SK-N-MC (cell line): ENCODE results near the gene STPG3.

Source experiments
- DNase-seq: peaks from one replicate; pipeline ENCODE4 v3.0.0-alpha.2; 2011; ENCODE audit warnings: low read depth, low spot score
- H3K27ac ChIP-seq: fragments of 200-600 bp; sonication (generic); 2 replicates; pipeline ENCODE4 v1.5.1; 2016; ENCODE audit warnings: mixed run types
- H3K36me3 ChIP-seq: fragments of 200-600 bp; sonication (generic); 2 replicates; pipeline ENCODE4 v1.6.1; 2017; ENCODE audit warnings: antibody characterized with exemption, low read length, mixed read lengths; ENCODE audit not compliant: insufficient read depth
- H3K4me3 ChIP-seq: fragments of 200-600 bp; sonication (generic); 2 replicates; pipeline ENCODE4 v1.5.1; 2016
- H3K9ac ChIP-seq: fragments of 200-600 bp; sonication (generic); 2 replicates; pipeline ENCODE4 v1.8.0; 2017; ENCODE audit warnings: mixed run types, mixed read lengths; ENCODE audit not compliant: insufficient read length
- H3K9me3 ChIP-seq: fragments of 200-600 bp; sonication (generic); 2 replicates; pipeline ENCODE4 v1.6.1; 2017; ENCODE audit warnings: low read depth, mild to moderate bottlenecking, antibody characterized with exemption, low read length, moderate library complexity, mixed read lengths
- EZH2 ChIP-seq: fragments of 200-600 bp; sonication (generic); IDR thresholded peaks from one replicate; pipeline ENCODE4 v1.6.1; 2017; ENCODE audit warnings: antibody characterized with exemption
- FOXP2 ChIP-seq: optimal IDR thresholded peaks from 2 replicates; pipeline ENCODE3; 2011; ENCODE audit warnings: mild to moderate bottlenecking, moderate library complexity; ENCODE audit not compliant: insufficient read depth; ENCODE audit errors: extremely low read length, control extremely low read depth
- POLR2AphosphoS5 ChIP-seq: IDR thresholded peaks from 2 replicates; pipeline ENCODE4 v1.6.1; 2012; ENCODE audit warnings: mild to moderate bottlenecking, low read depth, low read length, borderline replicate concordance

The STPG3 gene

DNA sequence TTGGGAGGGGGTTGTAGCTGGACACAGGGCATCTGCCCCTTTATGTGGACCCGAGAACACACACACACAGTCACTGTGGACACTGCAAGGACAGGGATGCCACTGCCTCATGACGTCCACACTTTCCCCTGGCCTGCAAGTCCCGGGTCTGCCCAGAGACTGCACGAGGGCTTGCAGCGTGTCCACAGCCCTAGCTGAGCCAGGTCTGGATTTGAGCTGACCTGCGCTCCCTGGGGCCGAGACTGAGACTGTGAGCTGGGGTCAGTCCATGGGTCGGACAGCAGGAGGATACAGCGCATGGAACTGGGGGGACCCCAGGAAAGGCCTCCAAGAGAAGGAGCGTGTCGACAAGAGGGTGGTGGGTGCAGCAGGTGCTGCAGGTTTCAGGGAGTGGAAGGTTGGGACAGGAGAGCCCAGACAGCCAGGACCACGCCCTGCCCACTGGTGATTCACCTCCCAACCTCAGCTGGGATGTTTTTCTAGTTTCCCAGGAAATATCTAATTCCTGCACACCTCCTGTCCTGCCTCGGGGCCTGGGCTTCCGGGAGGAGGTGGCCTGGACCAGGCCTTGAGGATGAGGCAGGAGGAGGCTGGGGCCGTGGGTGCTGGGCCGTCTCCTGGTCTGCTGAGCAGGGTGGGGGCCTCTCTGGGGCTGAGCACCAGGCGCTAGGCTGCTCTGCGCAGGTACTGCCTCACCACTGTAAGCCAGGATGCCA, 24.6 kb upstream of the STPG3 start:
- TF ChIP-seq FOXP2 (no peak), EZH2 (no peak), POLR2AphosphoS5 (no peak)
- Histone ChIP-seq H3K27ac (no peak overlapping the region), H3K9me3 (no peaks in the 10 kb centered on the region), H3K9ac (no peak overlapping the region), H3K36me3 (no peaks in the 10 kb centered on the region), H3K4me3 (no peak overlapping the region)
- DNase-seq: no peak

DNA sequence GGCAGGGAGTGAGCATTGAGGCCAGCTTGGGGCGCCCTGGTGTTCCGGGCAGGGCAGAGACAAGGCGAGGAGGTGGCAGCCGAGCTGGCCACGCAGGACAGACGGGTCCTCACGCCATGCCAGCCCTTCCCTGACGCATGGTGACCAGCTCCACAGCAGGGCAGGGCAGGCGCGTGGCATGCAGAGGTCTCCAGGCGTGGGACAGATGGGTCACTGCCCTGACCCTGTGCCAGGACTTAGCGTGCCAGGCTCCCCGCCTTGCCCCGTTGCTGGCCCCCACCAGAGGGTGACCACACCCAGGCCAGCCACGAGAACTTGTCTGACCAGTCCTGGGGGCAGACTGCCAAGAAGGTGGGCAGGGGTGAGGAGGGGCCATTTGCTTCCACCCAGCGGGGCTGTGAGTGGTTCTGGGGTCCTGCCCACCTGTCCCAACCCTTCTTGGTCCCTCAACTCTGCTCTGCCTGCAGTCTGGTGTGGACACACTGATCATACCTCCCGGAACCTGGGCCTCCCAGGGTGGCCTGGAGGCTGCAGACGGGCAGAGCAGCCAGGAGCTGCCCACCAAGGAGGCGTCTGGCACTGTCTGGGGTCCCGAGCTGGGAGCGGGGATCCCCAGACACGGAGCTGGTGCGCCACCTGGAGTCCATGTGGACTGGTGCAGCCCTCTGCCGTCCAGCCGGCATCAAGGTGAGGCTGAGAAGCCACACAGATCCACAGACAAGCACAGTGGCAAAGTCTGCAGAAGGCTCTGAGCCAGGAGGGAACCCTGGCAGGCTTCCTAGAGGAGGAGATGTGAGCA, 23.8 kb upstream of the STPG3 start, which contains the start of gene RNF224:
TSS of gene RNF224 (plus strand) at position 449 of the 799 bp plus-strand sequence. CDS start 834 bp downstream, outside the sequence.
- Histone ChIP-seq H3K4me3 (no peak within 1 kb of the TSS), H3K36me3 (no peaks in the 10 kb centered on the region), H3K9me3 (no peaks in the 10 kb centered on the region), H3K9ac (no peak within 1 kb of the TSS), H3K27ac (no peak within 1 kb of the TSS)
- DNase-seq: no peak
- no peak for TF ChIP-seq FOXP2
- no peak for TF ChIP-seq EZH2
- no peak for TF ChIP-seq POLR2AphosphoS5

DNA sequence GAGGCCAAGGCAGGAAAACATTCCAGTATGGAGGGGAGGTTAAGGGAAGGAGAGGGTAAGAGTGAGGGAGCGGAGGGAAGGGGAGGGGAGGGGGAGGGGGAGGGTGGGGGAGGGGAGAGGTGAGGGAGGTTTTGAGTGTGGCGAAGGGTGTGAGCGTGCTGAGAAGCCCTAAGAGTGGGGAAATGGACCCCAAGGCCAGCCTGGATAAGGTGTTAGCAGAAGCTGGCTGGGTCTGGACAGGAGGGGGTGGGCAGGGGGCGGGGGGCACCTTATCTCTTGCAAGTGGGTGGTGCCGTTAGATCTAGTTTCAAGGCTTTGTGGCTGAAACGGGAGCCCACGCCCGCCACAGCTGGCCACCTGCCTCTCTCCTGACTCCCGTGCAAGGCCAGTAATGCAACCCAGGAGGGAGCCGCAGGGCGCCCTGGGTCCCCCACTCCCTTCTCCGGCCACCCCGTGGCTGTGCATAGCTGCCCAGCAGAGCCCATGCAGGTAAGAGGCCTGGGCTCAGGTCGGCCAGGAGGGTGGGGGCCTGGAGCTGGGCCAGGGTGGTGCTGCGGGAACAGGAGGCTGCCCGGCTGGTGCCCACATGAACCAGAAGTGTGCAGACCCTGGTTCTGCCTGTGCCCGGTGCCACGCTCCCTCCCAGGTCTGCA, 23.1 kb upstream of the STPG3 start:
- Histone ChIP-seq H3K9me3 (no peaks in the 10 kb centered on the region), H3K27ac (no peak overlapping the region), H3K4me3 (no peak overlapping the region), H3K9ac (no peak overlapping the region), H3K36me3 (no peaks in the 10 kb centered on the region)
- TF ChIP-seq POLR2AphosphoS5 (no peak), EZH2 (no peak), FOXP2 (no peak)
- DNase-seq: no peak

DNA sequence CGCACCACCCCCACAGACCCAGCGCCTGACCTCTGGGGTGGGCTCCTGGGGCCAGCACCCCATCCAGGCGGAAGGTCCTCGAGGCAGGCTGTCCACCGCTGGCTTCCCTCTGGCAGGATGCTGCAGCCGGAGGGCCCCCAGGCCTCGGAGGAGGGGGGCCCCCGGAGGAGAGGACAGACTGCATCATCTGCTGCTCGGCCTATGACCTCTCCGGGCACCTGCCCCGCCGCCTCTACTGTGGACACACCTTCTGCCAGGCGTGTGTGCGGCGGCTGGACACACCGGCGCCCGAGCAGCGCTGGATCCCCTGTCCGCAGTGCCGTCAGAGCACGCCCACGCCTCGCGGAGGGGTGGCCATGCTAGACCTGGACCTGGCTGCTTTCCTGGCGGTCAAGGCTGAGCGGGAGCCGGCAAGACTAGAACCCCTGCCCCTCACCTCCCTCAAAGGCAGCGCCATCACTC, 22.5 kb upstream of the STPG3 start:
- Histone ChIP-seq H3K9ac (no peak overlapping the region), H3K36me3 (no peaks in the 10 kb centered on the region), H3K9me3 (no peaks in the 10 kb centered on the region), H3K27ac (no peak overlapping the region), H3K4me3 (no peak overlapping the region)
- TF ChIP-seq POLR2AphosphoS5 (no peak), FOXP2 (no peak), EZH2 (no peak)
- no peak for DNase-seq

DNA sequence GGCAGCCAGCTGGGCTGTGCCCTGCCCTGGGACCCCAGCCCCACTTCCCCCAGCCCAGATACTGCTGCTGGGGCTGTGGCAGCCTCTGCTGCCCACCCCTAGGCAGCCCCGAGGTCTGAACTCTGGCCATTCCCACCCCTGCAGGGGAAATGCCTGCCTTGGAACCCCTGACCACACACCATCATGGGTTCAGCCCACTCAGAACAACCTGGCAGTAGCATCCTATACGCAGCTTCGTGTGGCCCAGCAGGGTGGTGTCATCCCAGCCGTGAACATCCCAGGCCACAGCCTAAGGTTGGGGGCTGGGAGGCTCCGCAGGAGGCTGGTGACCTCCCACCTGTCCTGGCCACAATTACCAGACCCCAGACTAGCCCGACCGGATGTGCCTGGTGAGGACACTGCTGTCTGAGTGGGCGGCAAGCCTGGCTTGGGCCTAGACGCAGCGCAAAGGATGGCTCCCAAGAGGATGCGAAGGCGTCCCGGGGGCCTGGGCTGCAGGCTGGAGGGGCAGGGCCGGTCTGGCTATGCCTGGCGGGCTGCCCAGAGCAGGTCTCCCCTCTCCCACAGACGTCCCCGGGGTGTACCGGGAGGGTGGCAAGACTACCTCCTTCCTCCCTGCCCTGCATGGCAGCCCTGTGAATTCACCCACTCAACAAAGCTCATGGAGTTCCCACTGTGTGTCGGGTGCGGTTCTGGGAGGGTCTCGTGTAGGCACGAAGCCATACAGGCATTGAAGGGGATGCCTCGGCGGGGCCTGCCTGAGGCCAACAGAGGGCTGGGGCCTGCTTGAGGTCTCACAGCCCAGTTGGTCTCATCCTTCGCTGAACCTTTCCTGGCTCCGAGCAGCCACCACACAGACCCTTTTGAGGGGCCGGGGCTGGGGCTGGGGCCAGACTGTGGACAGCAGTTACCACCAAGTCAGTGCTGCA, 21.9 kb upstream of the STPG3 start:
- Histone ChIP-seq H3K9me3 (no peaks in the 10 kb centered on the region), H3K9ac (no peak overlapping the region), H3K36me3 (no peaks in the 10 kb centered on the region), H3K27ac (no peak overlapping the region), H3K4me3 (no peak overlapping the region)
- DNase-seq: no peak
- TF ChIP-seq FOXP2: no peak
- no peak for TF ChIP-seq POLR2AphosphoS5
- TF ChIP-seq EZH2: no peak

DNA sequence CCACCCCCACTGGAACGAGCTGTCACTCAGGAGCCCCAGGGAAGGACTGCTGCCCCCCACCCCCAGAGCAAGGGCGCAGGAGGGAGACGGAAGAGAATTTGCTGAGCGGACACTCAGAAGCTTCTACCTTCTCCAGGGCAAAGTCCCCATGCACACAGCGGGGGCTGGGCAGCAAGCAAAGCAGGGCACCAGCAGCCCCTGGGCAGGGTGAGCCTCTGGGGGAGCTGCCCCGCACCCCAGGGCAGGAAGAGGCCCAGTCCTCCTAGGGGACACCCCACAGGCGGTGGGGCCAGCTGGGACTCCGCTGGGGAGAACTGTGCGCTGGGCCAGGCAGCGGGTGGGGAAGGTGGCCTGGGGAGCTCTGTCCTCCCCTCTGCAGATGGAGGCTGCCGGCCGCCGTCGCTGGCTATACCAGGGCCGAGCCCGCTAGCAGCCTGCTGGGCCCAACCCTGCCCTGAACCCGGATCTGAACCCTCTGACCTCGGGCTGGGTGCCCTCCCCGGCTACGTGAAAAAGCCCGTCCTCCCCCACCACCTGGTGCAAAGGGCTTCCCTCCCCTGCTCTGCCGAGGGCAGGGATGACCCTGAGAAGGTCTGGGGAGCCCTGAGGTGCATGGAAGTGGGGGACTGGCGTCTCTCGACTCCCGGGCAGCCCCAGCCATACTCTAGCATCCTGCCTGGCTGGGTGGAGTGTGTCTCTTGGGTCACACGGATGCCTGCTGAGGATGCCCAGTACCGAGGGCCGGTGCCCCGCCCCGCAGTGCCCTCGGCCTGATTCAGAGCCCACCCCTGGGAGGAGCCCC, 21.0 kb upstream of the STPG3 start:
- H3K9me3 ChIP-seq: no peaks in the 10 kb centered on the region
- no peak overlapping the region for H3K9ac ChIP-seq
- no peak for DNase-seq
- H3K4me3 ChIP-seq: no peak overlapping the region
- H3K27ac ChIP-seq: no peak overlapping the region
- no peaks in the 10 kb centered on the region for H3K36me3 ChIP-seq
- TF ChIP-seq EZH2 (no peak), POLR2AphosphoS5 (no peak), FOXP2 (no peak)

DNA sequence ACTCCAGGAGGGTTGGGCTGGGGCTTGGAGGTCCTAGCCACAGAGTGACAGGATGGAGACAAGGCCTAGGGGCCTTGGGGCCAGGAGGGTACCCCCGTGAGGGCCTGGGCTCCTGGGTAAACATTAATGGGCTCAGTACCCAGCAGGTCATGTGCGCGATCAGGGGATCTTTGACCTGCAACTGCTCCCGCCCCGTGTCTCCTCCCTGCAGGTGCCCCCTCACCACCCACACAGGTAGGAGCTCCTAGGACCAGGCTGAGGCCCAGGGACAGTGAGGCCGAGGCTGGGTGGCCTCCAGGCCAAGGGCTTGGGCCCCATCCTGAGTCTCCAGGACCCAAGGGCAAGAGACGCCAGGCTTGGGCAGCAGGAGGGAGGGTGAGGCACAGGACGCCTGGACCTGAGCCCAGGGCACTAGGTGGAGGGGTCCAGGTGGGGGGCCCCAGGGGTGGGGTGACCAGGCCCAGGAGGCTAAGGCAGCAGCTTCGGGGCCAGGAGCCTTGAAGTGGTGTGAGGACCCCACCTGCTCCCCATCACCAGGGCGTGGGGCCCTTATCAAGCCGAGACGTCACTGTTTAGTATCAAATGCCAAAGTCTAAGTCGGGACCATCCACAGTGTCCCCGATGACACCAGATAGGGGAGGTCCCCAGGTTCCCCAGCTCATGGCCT, 20.2 kb upstream of the STPG3 start, which contains the start of gene SLC34A3:
TSS of gene SLC34A3 (plus strand) at position 197 of the 667 bp plus-strand sequence. CDS start 802 bp downstream, outside the sequence.
- DNase-seq: no peak
- TF ChIP-seq POLR2AphosphoS5: no peak
- TF ChIP-seq FOXP2: no peak
- TF ChIP-seq EZH2: no peak
- H3K27ac ChIP-seq: no peak within 1 kb of the TSS
- no peaks in the 10 kb centered on the region for H3K36me3 ChIP-seq
- no peak within 1 kb of the TSS for H3K4me3 ChIP-seq
- no peaks in the 10 kb centered on the region for H3K9me3 ChIP-seq
- no peak within 1 kb of the TSS for H3K9ac ChIP-seq
